Brain microvascular endothelial cell (primary cell): ENCODE results near the gene MAEL.

Experiments
- DNase-seq: peaks from one replicate; pipeline ENCODE4 v3.0.0-alpha.2; 2020
- H3K27ac ChIP-seq: fragments of 250-450 bp; sonication (Bioruptor Pico); 2 replicates; pipeline ENCODE4 v1.5.1; 2020; ENCODE audit warnings: mild to moderate bottlenecking, moderate library complexity
- H3K27me3 ChIP-seq: fragments of 250-450 bp; sonication (Bioruptor Pico); replicated peaks from 2 replicates; pipeline ENCODE4 v1.5.1; 2020; ENCODE audit warnings: mild to moderate bottlenecking
- H3K36me3 ChIP-seq: fragments of 250-450 bp; sonication (Bioruptor Pico); replicated peaks from 2 replicates; pipeline ENCODE4 v1.5.1; 2020; ENCODE audit warnings: mild to moderate bottlenecking
- H3K4me3 ChIP-seq: 2 replicates; pipeline ENCODE4 v1.5.1; 2011; ENCODE audit warnings: low read depth, mild to moderate bottlenecking, control low read depth, low read length, moderate library complexity
- in situ Hi-C: cut with HindIII; loops from 2 replicates; pipeline ENCODE4 v1.10.0; 2017; ENCODE audit warnings: low sequenced_read_pairs, low pct_ligation_motif_present
- TF ChIP-seq, protein P1 (sequence below): IDR thresholded peaks from 2 replicates; pipeline ENCODE4 v1.5.1; 2011; ENCODE audit warnings: low read depth, mild to moderate bottlenecking, moderate library complexity, low read length, control low read depth, inconsistent platforms; ENCODE audit errors: missing control alignments

MAEL gene

DNA sequence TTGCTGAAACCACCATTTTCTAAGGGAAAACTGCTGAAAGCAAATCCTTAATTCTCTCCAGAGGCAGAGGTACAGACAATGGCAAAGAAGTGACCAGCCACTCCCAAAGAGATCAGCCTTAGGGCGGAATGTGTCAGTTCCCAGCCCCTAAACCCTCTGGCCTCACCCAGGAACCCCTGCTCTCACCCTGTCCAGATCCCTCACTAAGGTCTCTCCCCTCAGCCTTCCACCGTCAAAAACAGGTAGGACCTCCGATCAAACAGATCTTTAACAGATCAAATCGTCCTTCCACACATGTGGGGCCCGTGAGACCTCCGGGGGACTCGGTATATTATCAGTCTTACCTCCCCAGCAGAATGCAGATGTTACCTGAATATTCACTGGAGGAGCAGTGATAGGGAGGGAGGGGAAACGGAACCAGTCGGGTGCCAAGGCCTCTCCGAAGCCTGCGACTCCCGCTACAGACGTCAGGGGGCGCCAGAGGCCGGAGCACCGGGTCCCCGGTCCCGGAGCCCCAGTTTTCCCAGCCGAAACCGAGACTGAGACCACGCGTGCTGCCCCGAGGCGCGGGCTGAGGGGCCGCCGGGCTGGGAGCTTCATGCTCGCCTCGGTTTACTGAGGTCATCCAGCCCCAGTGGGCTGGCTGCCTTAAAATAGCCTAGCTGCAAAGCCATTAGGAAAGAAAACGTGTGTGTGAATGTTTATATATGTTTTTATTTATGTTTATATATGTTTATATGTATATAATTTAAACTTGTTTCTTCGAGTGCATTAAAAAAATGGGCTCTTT lies 77.4 kb downstream of the MAEL start:
- in situ Hi-C loops: loop anchor here (10.0 kb wide), 1 partner anchor 152 kb away; no protein-coding TSS in a partner anchor
- TF ChIP-seq, protein P1, sequence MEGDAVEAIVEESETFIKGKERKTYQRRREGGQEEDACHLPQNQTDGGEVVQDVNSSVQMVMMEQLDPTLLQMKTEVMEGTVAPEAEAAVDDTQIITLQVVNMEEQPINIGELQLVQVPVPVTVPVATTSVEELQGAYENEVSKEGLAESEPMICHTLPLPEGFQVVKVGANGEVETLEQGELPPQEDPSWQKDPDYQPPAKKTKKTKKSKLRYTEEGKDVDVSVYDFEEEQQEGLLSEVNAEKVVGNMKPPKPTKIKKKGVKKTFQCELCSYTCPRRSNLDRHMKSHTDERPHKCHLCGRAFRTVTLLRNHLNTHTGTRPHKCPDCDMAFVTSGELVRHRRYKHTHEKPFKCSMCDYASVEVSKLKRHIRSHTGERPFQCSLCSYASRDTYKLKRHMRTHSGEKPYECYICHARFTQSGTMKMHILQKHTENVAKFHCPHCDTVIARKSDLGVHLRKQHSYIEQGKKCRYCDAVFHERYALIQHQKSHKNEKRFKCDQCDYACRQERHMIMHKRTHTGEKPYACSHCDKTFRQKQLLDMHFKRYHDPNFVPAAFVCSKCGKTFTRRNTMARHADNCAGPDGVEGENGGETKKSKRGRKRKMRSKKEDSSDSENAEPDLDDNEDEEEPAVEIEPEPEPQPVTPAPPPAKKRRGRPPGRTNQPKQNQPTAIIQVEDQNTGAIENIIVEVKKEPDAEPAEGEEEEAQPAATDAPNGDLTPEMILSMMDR: peak; percentile 95
- Histone ChIP-seq H3K27me3 (no peaks in the 10 kb centered on the region), H3K27ac (no peak overlapping the region), H3K4me3 (peak overlapping the region; percentile 37), H3K36me3 (no peaks in the 10 kb centered on the region)
- peak; percentile 49 for DNase-seq

DNA sequence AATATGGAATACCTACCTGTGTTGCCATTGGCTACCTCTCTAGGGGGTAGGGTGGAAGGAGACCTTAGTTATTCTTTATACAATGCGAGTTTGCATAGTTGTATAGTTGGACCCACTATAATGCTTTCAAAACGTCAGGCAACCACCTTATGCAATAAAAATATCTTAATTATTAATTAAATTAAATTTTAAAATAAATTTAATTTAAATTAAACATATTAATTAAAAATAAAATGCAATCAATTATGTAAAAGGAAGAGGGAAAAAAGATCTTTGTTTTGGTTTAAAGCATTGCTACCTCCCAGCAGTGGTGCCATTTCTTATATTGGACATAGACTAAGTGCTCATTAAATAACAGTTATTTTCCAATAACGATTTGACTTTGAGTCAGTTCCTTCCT lies 78.8 kb downstream of the MAEL start:
- no peak for DNase-seq
- Histone ChIP-seq H3K27ac (no peak overlapping the region), H3K27me3 (no peaks in the 10 kb centered on the region), H3K36me3 (no peaks in the 10 kb centered on the region), H3K4me3 (no peak overlapping the region)
- in situ Hi-C loops: loop anchor here (10.0 kb wide), 1 partner anchor 153 kb away; no protein-coding TSS in a partner anchor
- TF ChIP-seq, protein P1: no peak

DNA sequence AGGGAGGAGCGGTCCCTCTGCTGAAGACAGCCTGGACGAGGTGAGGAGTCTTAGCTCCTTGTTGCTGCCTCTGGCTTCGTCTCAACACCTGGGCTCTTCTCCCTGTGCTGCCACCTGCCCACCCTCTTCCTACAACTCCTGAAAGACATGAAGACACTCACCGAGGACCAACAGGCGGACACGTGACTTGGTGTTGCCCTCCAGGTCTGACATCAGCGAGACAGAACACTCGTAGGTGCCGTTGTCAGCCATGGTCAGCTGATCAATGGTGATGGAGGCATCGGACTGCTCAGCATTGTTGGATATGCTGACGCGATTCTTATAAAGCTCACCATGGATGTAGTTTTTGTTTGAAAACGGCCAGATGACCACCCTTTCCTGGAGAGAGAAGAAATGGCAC lies 79.7 kb downstream of the MAEL start:
- DNase-seq: no peak
- TF ChIP-seq, protein P1: no peak
- Histone ChIP-seq H3K27me3 (peaks cover 2% of the 10 kb centered on the region), H3K27ac (no peak overlapping the region), H3K4me3 (no peak overlapping the region), H3K36me3 (no peaks in the 10 kb centered on the region)
- in situ Hi-C loops: loop anchor here (10.0 kb wide), 1 partner anchor 154 kb away; no protein-coding TSS in a partner anchor

DNA sequence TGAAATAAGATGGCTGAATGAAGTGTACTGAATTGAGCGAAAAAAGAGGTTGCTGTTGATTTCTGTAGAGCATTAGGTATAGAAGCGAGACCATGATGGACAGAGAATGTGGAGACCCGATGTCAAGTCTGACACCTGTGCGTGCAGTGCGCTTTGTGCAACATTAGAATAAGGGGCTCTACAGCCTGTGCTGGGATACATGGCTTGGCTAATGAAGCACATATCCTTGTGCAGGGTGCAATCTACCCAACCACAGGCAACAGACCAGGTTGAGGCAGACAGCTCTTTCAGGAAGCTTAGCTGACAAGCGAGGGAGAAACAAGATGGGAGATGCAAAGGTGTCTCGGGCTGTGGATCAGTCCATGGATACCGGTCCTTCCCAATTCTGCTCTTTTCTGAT lies 82.2 kb downstream of the MAEL start:
- H3K4me3 ChIP-seq: no peak overlapping the region
- no peaks in the 10 kb centered on the region for H3K36me3 ChIP-seq
- TF ChIP-seq, protein P1: no peak
- in situ Hi-C loops: no loop called here
- no peak overlapping the region for H3K27ac ChIP-seq
- no peak for DNase-seq
- peaks cover 2% of the 10 kb centered on the region for H3K27me3 ChIP-seq
